Stimulated activated memory B cell treated with anti-CD40 and anti-IgM and Interleukin-4, amounts not matched to agents 10 μg/mL and 1 μg/mL and 100 μg/mL, for 72 hours (primary cell): Measurements from ENCODE around the gene TMEM63C.

Source experiments
- ATAC-seq: fragments of 150-1000 bp; cut with Tn5 transposase; 2 replicates; pipeline ENCODE4 v1.10.0; 2021
- H3K27ac Mint-ChIP-seq: one replicate; pipeline ENCODE4 v1.8.0; 2022; ENCODE audit warnings: mild to moderate bottlenecking, mixed read lengths
- H3K27me3 Mint-ChIP-seq: one replicate; pipeline ENCODE4 v1.8.0; 2022; ENCODE audit warnings: mixed read lengths
- H3K36me3 Mint-ChIP-seq: one replicate; pipeline ENCODE4 v1.8.0; 2022; ENCODE audit warnings: mixed read lengths
- H3K4me1 Mint-ChIP-seq: one replicate; pipeline ENCODE4 v1.8.0; 2022; ENCODE audit warnings: mixed read lengths
- H3K4me3 Mint-ChIP-seq: one replicate; pipeline ENCODE4 v1.8.0; 2022; ENCODE audit warnings: mild to moderate bottlenecking, moderate library complexity, mixed read lengths
- H3K9me3 Mint-ChIP-seq: one replicate; pipeline ENCODE4 v1.8.0; 2022; ENCODE audit warnings: mixed read lengths

Gene TMEM63C

GRCh38 chr14:77181603-77182437 lies at the start of gene TMEM63C:
Gene TMEM63C, plus strand, starts transcription at chr14:77181798. Its CDS starts 37,016 bp downstream, at chr14:77218814.
- peaks cover 23% of the 10 kb centered on the region for H3K27me3 Mint-ChIP-seq
- peak within 1 kb of the TSS; percentile 77 for H3K4me3 Mint-ChIP-seq
- ATAC-seq, result peak; percentile 95
- H3K36me3 Mint-ChIP-seq, result no peaks in the 10 kb centered on the region
- no peaks in the 10 kb centered on the region for H3K9me3 Mint-ChIP-seq
- H3K4me1 Mint-ChIP-seq, result peaks cover 23% of the 10 kb centered on the region
- peak within 1 kb of the TSS; percentile 62 for H3K27ac Mint-ChIP-seq

GRCh38 chr14:77131871-77132486 lies 49.6 kb upstream of the TMEM63C start:
- H3K27me3 Mint-ChIP-seq, result peaks cover 53% of the 10 kb centered on the region
- no peaks in the 10 kb centered on the region for H3K9me3 Mint-ChIP-seq
- H3K27ac Mint-ChIP-seq, result no peak overlapping the region
- no peak overlapping the region for H3K4me3 Mint-ChIP-seq
- H3K4me1 Mint-ChIP-seq, result peaks cover 12% of the 10 kb centered on the region
- no peak for ATAC-seq
- H3K36me3 Mint-ChIP-seq, result no peaks in the 10 kb centered on the region

DNA sequence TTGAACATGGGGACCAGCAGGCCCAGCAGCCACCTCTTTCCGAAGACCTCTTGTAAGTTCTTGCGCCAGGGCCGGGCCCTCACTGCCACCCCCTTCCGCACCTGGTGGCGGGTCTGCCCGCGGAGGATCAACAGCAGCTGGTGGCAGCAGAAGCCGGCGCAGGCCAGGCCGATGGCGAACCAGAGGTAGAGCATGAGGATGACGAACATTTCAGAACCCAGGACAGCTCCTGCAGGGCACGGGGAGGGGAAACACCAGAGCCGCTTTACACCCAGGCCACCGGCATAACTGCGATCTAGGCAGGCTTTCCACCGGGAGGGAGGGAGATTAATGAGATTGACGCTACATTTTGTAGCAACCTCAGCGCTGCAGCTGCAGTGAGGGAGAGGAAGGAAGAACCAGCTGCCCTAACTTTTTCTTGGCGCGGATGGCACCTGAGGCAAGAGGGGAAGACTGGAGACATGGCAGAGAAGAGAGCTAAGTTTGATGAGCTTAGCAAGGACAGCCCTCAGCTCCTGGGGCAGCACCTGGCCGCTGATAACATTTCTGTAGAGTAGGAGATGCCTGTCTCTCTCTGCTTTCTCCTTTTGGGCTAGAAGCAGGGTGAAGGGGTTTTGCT lies 47.8 kb upstream of the TMEM63C start:
- Mint-ChIP-seq H3K4me1 (peaks cover 16% of the 10 kb centered on the region), H3K27me3 (peaks cover 71% of the 10 kb centered on the region), H3K36me3 (no peaks in the 10 kb centered on the region)

GRCh38 chr14:77139022-77139421 lies 42.6 kb upstream of the TMEM63C start:
- Mint-ChIP-seq H3K36me3 (no peaks in the 10 kb centered on the region), H3K4me3 (peak overlapping the region; percentile 53), H3K27me3 (peaks cover 87% of the 10 kb centered on the region), H3K4me1 (peaks cover 38% of the 10 kb centered on the region), H3K27ac (no peak overlapping the region), H3K9me3 (no peaks in the 10 kb centered on the region)
- no peak for ATAC-seq

More for the DNA sequence above, 47.8 kb upstream of the TMEM63C start:
- peak; percentile 72 for ATAC-seq
- Mint-ChIP-seq H3K4me3 (peak overlapping the region; percentile 3), H3K27ac (no peak overlapping the region), H3K9me3 (no peaks in the 10 kb centered on the region)

- H3K4me3 Mint-ChIP-seq, result peak overlapping the region; percentile 56
- H3K27ac Mint-ChIP-seq, result no peak overlapping the region
- H3K27me3 Mint-ChIP-seq, result peaks cover 87% of the 10 kb centered on the region
Observed at GRCh38 chr14:77139540-77140358, 41.8 kb upstream of the TMEM63C start.

DNA sequence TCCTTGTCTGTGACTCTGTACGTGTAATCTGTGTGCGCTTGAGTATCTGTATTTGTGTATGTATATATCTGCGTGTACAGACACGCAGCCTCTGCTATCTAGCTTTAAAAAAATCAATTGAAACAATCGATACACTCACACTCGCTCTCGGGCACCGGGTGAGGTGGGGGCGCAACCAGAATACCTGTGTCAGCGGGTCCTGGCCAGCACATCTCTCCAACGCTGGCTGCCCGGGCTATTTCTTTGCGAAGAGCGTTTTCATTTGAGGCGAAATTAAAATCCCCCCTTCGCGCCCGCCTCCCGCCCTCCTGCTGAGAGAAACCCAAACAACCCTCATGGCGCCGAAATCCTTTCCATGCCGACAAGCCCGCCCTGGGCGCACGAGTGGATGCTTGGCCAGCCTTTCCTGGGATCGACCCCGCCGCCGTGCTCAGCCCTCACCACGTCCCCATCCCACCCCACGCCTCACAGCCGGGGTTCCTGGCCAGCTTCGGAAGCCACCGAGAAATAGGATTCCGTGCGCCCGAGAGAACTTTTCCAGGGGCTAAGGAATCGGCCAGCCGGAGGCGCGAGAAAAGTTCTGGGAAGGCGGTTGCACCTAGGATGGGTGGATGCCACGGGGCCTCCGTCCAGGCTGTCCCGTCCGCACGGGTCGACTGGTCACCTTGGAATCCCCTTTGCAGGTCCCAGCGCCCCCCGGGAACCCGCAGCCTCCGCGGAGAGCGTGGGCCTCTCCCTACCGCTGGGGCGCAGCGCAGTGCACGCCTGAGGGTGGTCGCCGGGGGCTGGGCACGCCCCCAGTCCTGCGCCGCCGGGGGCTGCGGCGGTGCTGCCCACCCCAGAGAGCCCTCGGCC lies 41.0 kb upstream of the TMEM63C start:
- H3K4me3 Mint-ChIP-seq, result peak overlapping the region; percentile 56
- H3K27ac Mint-ChIP-seq, result no peak overlapping the region
- H3K27me3 Mint-ChIP-seq, result peaks cover 81% of the 10 kb centered on the region
- ATAC-seq, result no peak
- no peaks in the 10 kb centered on the region for H3K9me3 Mint-ChIP-seq
- H3K4me1 Mint-ChIP-seq, result peaks cover 36% of the 10 kb centered on the region
- H3K36me3 Mint-ChIP-seq, result no peaks in the 10 kb centered on the region

More at GRCh38 chr14:77139540-77140358, 41.8 kb upstream of the TMEM63C start:
- peaks cover 36% of the 10 kb centered on the region for H3K4me1 Mint-ChIP-seq
- H3K9me3 Mint-ChIP-seq, result no peaks in the 10 kb centered on the region
- H3K36me3 Mint-ChIP-seq, result no peaks in the 10 kb centered on the region
- peak; percentile 79 for ATAC-seq

- ATAC-seq, result peak; percentile 37
- peak within 1 kb of the TSS; percentile 56 for H3K4me3 Mint-ChIP-seq
- H3K4me1 Mint-ChIP-seq, result peaks cover 36% of the 10 kb centered on the region
- peaks cover 86% of the 10 kb centered on the region for H3K27me3 Mint-ChIP-seq
- no peak within 1 kb of the TSS for H3K27ac Mint-ChIP-seq
- no peaks in the 10 kb centered on the region for H3K36me3 Mint-ChIP-seq
- H3K9me3 Mint-ChIP-seq, result no peaks in the 10 kb centered on the region
Observed at GRCh38 chr14:77141214-77142004, 40.2 kb upstream of the TMEM63C start, which contains the start of gene ZDHHC22. Gene ZDHHC22, minus strand, starts transcription at chr14:77141791. Its CDS starts 2,053 bp downstream, at chr14:77139738.

- no peaks in the 10 kb centered on the region for H3K36me3 Mint-ChIP-seq
- H3K9me3 Mint-ChIP-seq, result no peaks in the 10 kb centered on the region
- H3K27me3 Mint-ChIP-seq, result peaks cover 86% of the 10 kb centered on the region
- no peak for ATAC-seq
- no peak overlapping the region for H3K27ac Mint-ChIP-seq
- peaks cover 36% of the 10 kb centered on the region for H3K4me1 Mint-ChIP-seq
- H3K4me3 Mint-ChIP-seq, result peak overlapping the region; percentile 52
Observed at GRCh38 chr14:77142005-77142800, 39.4 kb upstream of the TMEM63C start.

DNA sequence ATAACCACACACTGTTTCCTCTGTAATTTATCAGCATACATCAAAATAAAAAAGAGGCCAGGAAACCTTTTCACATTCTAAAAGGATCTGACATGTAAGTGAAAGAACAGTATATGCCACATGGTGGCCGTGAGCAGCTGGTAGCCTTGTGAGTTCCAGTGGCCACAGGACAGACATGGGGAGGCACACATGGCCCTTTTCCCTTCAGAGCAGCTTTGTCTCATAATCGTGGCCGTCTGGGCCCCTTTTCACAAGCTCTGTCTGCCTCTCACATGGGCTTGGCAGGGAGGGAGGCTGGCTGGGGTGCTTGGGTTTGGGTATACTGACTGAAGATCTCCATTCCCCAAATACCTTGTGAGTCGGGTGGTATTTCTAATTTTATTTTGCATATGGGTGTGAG lies 38.5 kb upstream of the TMEM63C start:
- no peaks in the 10 kb centered on the region for H3K36me3 Mint-ChIP-seq
- no peak overlapping the region for H3K4me3 Mint-ChIP-seq
- H3K4me1 Mint-ChIP-seq, result peaks cover 36% of the 10 kb centered on the region
- H3K27me3 Mint-ChIP-seq, result peaks cover 78% of the 10 kb centered on the region
- no peak for ATAC-seq
- H3K9me3 Mint-ChIP-seq, result no peaks in the 10 kb centered on the region
- no peak overlapping the region for H3K27ac Mint-ChIP-seq

- no peaks in the 10 kb centered on the region for H3K36me3 Mint-ChIP-seq
Observed at GRCh38 chr14:77144412-77145115, 37.0 kb upstream of the TMEM63C start.

GRCh38 chr14:77145975-77146740 lies 35.4 kb upstream of the TMEM63C start:
- Mint-ChIP-seq H3K9me3 (no peaks in the 10 kb centered on the region), H3K27ac (no peak overlapping the region), H3K4me3 (no peak overlapping the region), H3K4me1 (peaks cover 12% of the 10 kb centered on the region), H3K27me3 (peaks cover 52% of the 10 kb centered on the region), H3K36me3 (no peaks in the 10 kb centered on the region)
- ATAC-seq, result peak; percentile 31

More at GRCh38 chr14:77144412-77145115, 37.0 kb upstream of the TMEM63C start:
- ATAC-seq, result no peak
- Mint-ChIP-seq H3K27me3 (peaks cover 63% of the 10 kb centered on the region), H3K27ac (no peak overlapping the region), H3K9me3 (no peaks in the 10 kb centered on the region), H3K4me1 (peaks cover 24% of the 10 kb centered on the region), H3K4me3 (no peak overlapping the region)
